Measurements from ENCODE around the gene DNLZ. TPM values are rescaled to one million over a fixed set of nuclear protein-coding genes. Genes with fewer than 3 reads are reported as not detected.

The DNLZ gene
- total and polyA plus RNA-seq, 2 donors (not counting 3 experiments of a cell fraction or from before 2014, with no cell fraction given): 26.9 to 38.4 TPM

DNA sequence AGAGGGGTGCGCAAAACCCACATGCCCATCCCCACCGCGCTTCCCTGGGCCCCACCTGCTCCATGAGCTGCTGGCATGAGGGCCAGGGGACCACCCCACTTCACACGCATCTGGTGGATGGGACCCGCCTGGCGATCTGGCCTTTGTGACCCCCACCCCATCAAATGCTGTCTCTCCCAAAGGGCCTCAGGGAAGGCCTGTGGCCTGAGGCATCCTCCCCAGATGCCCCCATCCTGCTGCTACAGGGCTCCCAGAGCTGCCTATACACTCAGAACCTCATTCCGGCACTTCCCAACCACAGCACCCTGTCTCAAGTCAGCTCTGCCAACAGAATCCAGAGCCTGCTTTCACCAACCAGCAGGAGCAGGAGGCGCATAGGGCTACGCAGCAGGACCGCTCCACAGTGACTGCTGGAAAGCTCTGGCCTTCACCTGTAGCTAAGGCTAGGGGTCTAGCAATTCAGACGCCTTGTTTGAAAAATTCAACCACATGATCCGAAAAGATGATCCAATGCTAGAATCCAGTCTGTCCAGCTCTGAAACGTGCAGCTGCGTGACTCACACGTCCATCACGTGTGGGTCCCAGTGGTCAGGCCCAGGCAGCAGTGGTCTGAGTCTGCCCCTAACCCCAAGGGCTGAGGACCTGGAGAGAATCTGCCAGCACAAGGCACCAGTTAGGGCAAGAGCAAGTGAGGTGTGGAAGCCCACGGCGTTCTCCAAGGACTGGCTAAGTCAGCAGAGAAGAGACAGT, 37.8 kb upstream of the DNLZ start:
- no peak overlapping the region for H3K9ac ChIP-seq (replicated peaks; ENCODE audit: extremely low read depth, insufficient read depth, low read length)
- dilution Hi-C loops (cut with MboI; ENCODE audit: extremely low pct_ligation_motif_present, low sequenced_read_pairs): no loop called here
- no peak for FAIRE-seq
- H2AFZ ChIP-seq (ENCODE audit: low read depth, low read length): no peak overlapping the region
- peaks cover 10% of the 10 kb centered on the region for H3K4me1 ChIP-seq (ENCODE audit: control insufficient read depth, extremely low read depth, insufficient read depth, low read length)
- H3K9me3 ChIP-seq (replicated peaks; ENCODE audit: control insufficient read depth, insufficient read depth, low read length): no peaks in the 10 kb centered on the region
- no peak for DNase-seq (ENCODE audit: low read depth, low spot score)
- H3K4me3 ChIP-seq (replicated peaks in 1 of 3; ENCODE audit: insufficient read depth in 1 of 3, low read depth in 1 of 3, low read length in 3 of 3): no peak overlapping the region
- no peaks in the 10 kb centered on the region for H4K20me1 ChIP-seq (replicated peaks; ENCODE audit: control insufficient read depth, extremely low read depth, insufficient read depth, low read length)
- ChIA-PET POLR2A (interaction anchor here (0.6 to 0.8 kb wide), 2 partner anchors 48 to 238 kb away, joined by 3 to 4 read pairs; no protein-coding TSS in a partner anchor), CTCF (interaction anchor here (1.1 to 2.9 kb wide), 8 partner anchors 8 to 230 kb away, joined by 3 to 22 read pairs (median 6); partner anchors contain the start of genes DNLZ, ENTR1 and PMPCA)
- intact Hi-C loops (cut with micrococcal nuclease): no loop called here
- H3K4me2 ChIP-seq (ENCODE audit: insufficient read depth, low read length): no peak overlapping the region
- TF ChIP-seq, protein P1, sequence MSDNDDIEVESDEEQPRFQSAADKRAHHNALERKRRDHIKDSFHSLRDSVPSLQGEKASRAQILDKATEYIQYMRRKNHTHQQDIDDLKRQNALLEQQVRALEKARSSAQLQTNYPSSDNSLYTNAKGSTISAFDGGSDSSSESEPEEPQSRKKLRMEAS (IDR thresholded peaks at IDR 0.05; ENCODE audit: insufficient read depth, insufficient read length): no peak
- TF ChIP-seq FOS (IDR thresholded peaks at IDR 0.05; ENCODE audit: borderline replicate concordance, insufficient read depth, low read length) (no peak), GATA2 (IDR thresholded peaks at IDR 0.05; ENCODE audit: insufficient read depth, insufficient read length, low read depth, low read length) (no peak), MYC (IDR thresholded peaks at IDR 0.05; ENCODE audit: low read depth, low read length) (no peak), POLR2AphosphoS5 (IDR thresholded peaks at IDR 0.05; ENCODE audit: insufficient read depth, low read depth, low read length) (no peak), POLR2A (IDR thresholded peaks at IDR 0.05; ENCODE audit: low read depth, low read length) (no peak), JUN (IDR thresholded peaks at IDR 0.05; ENCODE audit: borderline replicate concordance, insufficient read depth, insufficient read length, low read depth) (no peak), EZH2 (IDR thresholded peaks at IDR 0.05; ENCODE audit: borderline replicate concordance, low read depth, low read length, severe bottlenecking) (no peak)
- TF ChIP-seq, protein P2, sequence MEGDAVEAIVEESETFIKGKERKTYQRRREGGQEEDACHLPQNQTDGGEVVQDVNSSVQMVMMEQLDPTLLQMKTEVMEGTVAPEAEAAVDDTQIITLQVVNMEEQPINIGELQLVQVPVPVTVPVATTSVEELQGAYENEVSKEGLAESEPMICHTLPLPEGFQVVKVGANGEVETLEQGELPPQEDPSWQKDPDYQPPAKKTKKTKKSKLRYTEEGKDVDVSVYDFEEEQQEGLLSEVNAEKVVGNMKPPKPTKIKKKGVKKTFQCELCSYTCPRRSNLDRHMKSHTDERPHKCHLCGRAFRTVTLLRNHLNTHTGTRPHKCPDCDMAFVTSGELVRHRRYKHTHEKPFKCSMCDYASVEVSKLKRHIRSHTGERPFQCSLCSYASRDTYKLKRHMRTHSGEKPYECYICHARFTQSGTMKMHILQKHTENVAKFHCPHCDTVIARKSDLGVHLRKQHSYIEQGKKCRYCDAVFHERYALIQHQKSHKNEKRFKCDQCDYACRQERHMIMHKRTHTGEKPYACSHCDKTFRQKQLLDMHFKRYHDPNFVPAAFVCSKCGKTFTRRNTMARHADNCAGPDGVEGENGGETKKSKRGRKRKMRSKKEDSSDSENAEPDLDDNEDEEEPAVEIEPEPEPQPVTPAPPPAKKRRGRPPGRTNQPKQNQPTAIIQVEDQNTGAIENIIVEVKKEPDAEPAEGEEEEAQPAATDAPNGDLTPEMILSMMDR (IDR thresholded peaks at IDR 0.05; ENCODE audit: extremely low read depth in 1 of 2, insufficient read depth in 1 of 2, low read depth in 1 of 2, low read length in 2 of 2): no peak
- H3K9me1 ChIP-seq (replicated peaks; ENCODE audit: control insufficient read depth, extremely low read depth, insufficient read depth, low read length): no peaks in the 10 kb centered on the region
- H3K79me2 ChIP-seq (ENCODE audit: control insufficient read depth, insufficient read depth, low read length): peaks cover 22% of the 10 kb centered on the region
- no peaks in the 10 kb centered on the region for H3K27me3 ChIP-seq (ENCODE audit: control insufficient read depth in 2 of 2, insufficient read depth in 2 of 2, low read length in 2 of 2)
- BruUV-seq (replicated peaks): no TSS peak
- peaks cover 0 to 32% of the 10 kb centered on the region in 2 experiments for H3K36me3 ChIP-seq (ENCODE audit: control insufficient read depth in 2 of 2, extremely low read depth in 1 of 2, insufficient read depth in 2 of 2, low read length in 2 of 2)
- no peak overlapping the region for H3K27ac ChIP-seq (ENCODE audit: insufficient read depth, low read depth, low read length)

Measured in endothelial cell of umbilical vein (primary cell).